Breast epithelium (tissue), 4 donors: ENCODE results near the gene SMCO4. TPM values are rescaled to one million over a fixed set of nuclear protein-coding genes. Genes with fewer than 3 reads are reported as not detected.

Experiments used
- DNase-seq, 2 donors: peaks; one replicate each; pipeline ENCODE4 v3.0.0-alpha.2; 2019; ENCODE audit warnings: low spot score in 2 of 2
- H3K27ac ChIP-seq, 2 donors: fragments of 200-600 bp; sonication (generic) in 1 of 2; one replicate each; pipeline ENCODE4 v1.5.1; 2016 to 2019; ENCODE audit warnings: mild to moderate bottlenecking in 1 of 2
- H3K27me3 ChIP-seq, 2 donors: fragments of 200-600 bp; sonication (generic) in 1 of 2; one replicate each; pipeline versions ENCODE4 v1.5.1 to v1.6.0; 2017 to 2019; ENCODE audit warnings: control low read depth in 1 of 2, mild to moderate bottlenecking in 1 of 2
- H3K36me3 ChIP-seq: fragments of 200-600 bp; one replicate; pipeline ENCODE4 v1.5.1; 2019
- H3K4me1 ChIP-seq, 2 donors: fragments of 200-600 bp; sonication (generic); one replicate each; pipeline ENCODE4 v1.5.1; 2016 to 2019; ENCODE audit warnings: control low read depth in 1 of 2
- H3K4me3 ChIP-seq, 3 donors: fragments of 200-600 bp; sonication (generic); 1 replicate in 2 of 3; 2 replicates in 1 of 3; pipeline ENCODE4 v1.5.1; 2016 to 2019; ENCODE audit warnings: mild to moderate bottlenecking in 3 of 3, moderate library complexity in 2 of 3
- H3K9me3 ChIP-seq, 2 donors: fragments of 200-600 bp; sonication (generic) in 1 of 2; one replicate each; pipeline ENCODE4 v1.5.1; 2016 to 2019; ENCODE audit warnings: control low read depth in 1 of 2
- CTCF ChIP-seq, 3 donors: fragments of 450-650 bp; IDR thresholded peaks; one replicate each; pipeline ENCODE4 v1.5.1; 2016 to 2017; ENCODE audit warnings: antibody characterized with exemption in 3 of 3, mild to moderate bottlenecking in 3 of 3, moderate library complexity in 3 of 3
- POLR2A ChIP-seq: fragments of 450-650 bp; IDR thresholded peaks from one replicate; pipeline ENCODE4 v1.6.1; 2016; ENCODE audit warnings: antibody characterized with exemption, mild to moderate bottlenecking, moderate library complexity
- POLR2AphosphoS5 ChIP-seq, 3 donors: sonication (generic); formaldehyde crosslinking; IDR thresholded peaks; one replicate each; pipeline ENCODE4 v1.6.1; 2017; ENCODE audit warnings: antibody characterized with exemption in 3 of 3
- intact Hi-C: fragments of 100-400 bp; cut with DNase I; formaldehyde crosslinking; loops from one replicate; pipeline ENCODE4 v1.15.1; 2023; ENCODE audit warnings: low total_unique reads
- total RNA-seq, 3 donors: library from RNA; depleted of rRNA; stranded (reverse); fragments of >200 nt; gene quantifications; one replicate each; pipeline ENCODE4 v1.1.0, GENCODE V29; 2016

Gene SMCO4
- total RNA-seq, 3 donors from 2014 or later: 13.4 to 64.4 (median 21.0) TPM

GRCh38 chr11:93493252-93493897 is 49.8 kb downstream of the SMCO4 start:
- Histone ChIP-seq H3K9me3 (no peaks in the 10 kb centered on the region), H3K36me3 (no peaks in the 10 kb centered on the region), H3K4me1 (no peaks in the 10 kb centered on the region), H3K4me3 (no peak overlapping the region), H3K27me3 (no peaks in the 10 kb centered on the region), H3K27ac (no peak overlapping the region)
- TF ChIP-seq CTCF (IDR thresholded peaks at IDR 0.05): no peak
- no peak for TF ChIP-seq POLR2AphosphoS5 (IDR thresholded peaks at IDR 0.05)
- no peak for TF ChIP-seq POLR2A
- DNase-seq: no peak
- intact Hi-C loops: no loop called here

GRCh38 chr11:93492464-93493251 is 50.5 kb downstream of the SMCO4 start:
- no peak for DNase-seq
- H3K4me3 ChIP-seq: no peak overlapping the region
- H3K27ac ChIP-seq: no peak overlapping the region
- no peaks in the 10 kb centered on the region for H3K9me3 ChIP-seq
- no peaks in the 10 kb centered on the region for H3K27me3 ChIP-seq
- TF ChIP-seq CTCF (IDR thresholded peaks at IDR 0.05) (no peak), POLR2AphosphoS5 (IDR thresholded peaks at IDR 0.05) (no peak), POLR2A (no peak)
- H3K4me1 ChIP-seq: no peaks in the 10 kb centered on the region
- no peaks in the 10 kb centered on the region for H3K36me3 ChIP-seq
- intact Hi-C loops: no loop called here

GRCh38 chr11:93491973-93492372 is 51.2 kb downstream of the SMCO4 start:
- Histone ChIP-seq H3K4me3 (no peak overlapping the region), H3K9me3 (no peaks in the 10 kb centered on the region), H3K4me1 (no peaks in the 10 kb centered on the region), H3K36me3 (no peaks in the 10 kb centered on the region), H3K27me3 (no peaks in the 10 kb centered on the region), H3K27ac (no peak overlapping the region)
- TF ChIP-seq POLR2AphosphoS5 (IDR thresholded peaks at IDR 0.05): no peak
- TF ChIP-seq POLR2A: no peak
- TF ChIP-seq CTCF (IDR thresholded peaks at IDR 0.05): no peak
- intact Hi-C loops: no loop called here
- DNase-seq: no peak

- intact Hi-C loops: no loop called here
- DNase-seq: no peak
- H3K27ac ChIP-seq: no peak overlapping the region
Measured at GRCh38 chr11:93490996-93491618, 52.1 kb downstream of the SMCO4 start.

More at GRCh38 chr11:93490996-93491618, 52.1 kb downstream of the SMCO4 start:
- Histone ChIP-seq H3K9me3 (no peaks in the 10 kb centered on the region), H3K4me1 (no peaks in the 10 kb centered on the region), H3K4me3 (no peak overlapping the region), H3K36me3 (no peaks in the 10 kb centered on the region), H3K27me3 (no peaks in the 10 kb centered on the region)
- TF ChIP-seq POLR2A (no peak), CTCF (IDR thresholded peaks at IDR 0.05) (no peak), POLR2AphosphoS5 (IDR thresholded peaks at IDR 0.05) (no peak)
